Stimulated activated CD4-positive, alpha-beta T cell treated with anti-CD3 and anti-CD28 coated beads, Interleukin-12 subunit alpha, Interleukin-12 subunit beta, amount 100 ng/mL, for 24 hours (primary cell): ENCODE results near the gene BSDC1.

Experiments used
- DNase-seq, 2 experiments: peaks; one replicate each; pipeline ENCODE4 v3.0.0-alpha.2; 2020; ENCODE audit warnings: low read depth in 2 of 2

BSDC1 gene

GRCh38 chr1:32394890-32395432 lies 720 bp upstream of the BSDC1 start:
- no peak for DNase-seq

DNA sequence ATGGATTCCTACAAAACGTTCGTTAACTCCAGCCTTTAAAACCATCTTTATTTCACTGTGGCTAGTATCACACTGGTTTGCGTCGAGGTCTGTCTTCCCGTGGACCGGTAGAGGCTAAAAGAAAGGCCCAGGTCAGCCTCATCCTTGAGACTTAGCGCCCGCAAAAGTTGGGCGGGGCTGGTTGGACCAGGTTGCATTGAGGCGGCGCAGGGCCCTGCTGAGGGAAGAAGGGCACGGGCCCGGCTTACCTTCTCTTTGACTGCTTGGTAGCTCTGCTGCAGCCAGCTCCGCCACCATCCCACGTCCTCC lies 455 bp downstream of the BSDC1 start:
- no peak for DNase-seq

GRCh38 chr1:32393136-32393535 lies 1.1 kb downstream of the BSDC1 start:
- no peak for DNase-seq

GRCh38 chr1:32392325-32392724 lies 1.9 kb downstream of the BSDC1 start:
- DNase-seq, result no peak

GRCh38 chr1:32390904-32391870 lies 3.1 kb downstream of the BSDC1 start:
- DNase-seq, result no peak

DNA sequence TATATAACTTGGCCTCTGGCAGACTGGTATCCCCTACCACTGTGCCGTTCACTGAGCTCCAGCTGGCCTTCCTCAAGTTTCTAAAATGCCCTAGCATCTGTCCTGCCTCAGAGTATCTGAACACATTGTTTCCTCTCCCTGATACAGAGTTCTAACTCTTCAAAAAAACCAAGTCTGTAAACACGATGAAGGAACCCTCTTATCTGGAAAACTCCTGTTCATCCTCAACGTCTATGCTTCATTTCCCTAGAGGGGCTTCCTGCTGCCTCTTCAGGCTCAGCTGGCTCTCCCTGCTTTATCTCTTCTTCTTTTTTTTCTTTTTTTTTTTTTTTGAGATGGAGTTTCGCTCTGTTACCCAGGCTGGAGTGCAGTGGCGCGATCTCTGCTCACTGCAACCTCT lies 5.6 kb downstream of the BSDC1 start:
- no peak for DNase-seq

- DNase-seq, result no peak
These were observed 7.4 kb downstream of the BSDC1 start for GRCh38 chr1:32386676-32387392.

DNA sequence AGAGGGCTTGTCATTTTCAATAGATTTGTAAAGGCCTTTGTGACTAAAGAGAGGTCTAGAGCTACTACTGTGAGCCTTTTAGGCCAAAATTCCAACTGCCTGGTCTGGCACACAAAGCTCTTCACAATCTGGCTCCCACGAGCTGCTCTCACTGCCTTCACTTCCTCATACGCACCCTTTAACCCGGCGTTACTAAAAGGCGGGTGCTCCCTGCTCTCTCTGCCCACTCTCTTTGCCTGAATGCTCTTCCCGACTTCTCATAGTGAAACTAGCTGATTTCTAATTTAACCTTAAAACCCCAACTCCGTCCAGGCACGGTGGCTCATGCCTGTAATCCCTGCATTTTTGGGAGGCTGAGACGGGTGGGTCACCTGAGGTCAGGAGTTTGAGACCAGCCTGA lies 14.2 kb downstream of the BSDC1 start:
- DNase-seq, result no peak

GRCh38 chr1:32377541-32378220 lies 16.6 kb downstream of the BSDC1 start:
- no peak for DNase-seq

DNA sequence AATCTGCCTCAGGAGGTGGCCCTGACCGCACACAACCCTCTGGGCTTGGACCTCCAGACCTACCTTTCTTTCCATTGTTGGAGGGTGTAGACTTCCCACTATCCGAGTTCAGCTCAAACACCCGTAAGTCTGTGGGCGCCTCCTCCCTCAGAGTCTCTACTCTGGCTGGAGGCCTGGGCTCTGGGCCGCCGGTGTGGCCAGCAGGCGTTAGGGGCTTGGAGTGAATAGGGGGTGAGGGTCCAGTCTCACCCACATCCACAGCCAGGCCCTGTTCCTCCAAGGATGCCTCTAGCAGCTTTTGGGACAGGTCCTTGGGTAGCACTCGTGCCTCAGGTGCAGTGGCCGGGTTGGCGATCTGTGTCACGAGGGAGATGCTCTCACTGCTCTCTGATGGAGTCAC lies 18.0 kb downstream of the BSDC1 start:
- no peak for DNase-seq

- DNase-seq, result no peak
These were observed 20.1 kb downstream of the BSDC1 start for GRCh38 chr1:32373996-32374592.

GRCh38 chr1:32372149-32372756 lies 22.0 kb downstream of the BSDC1 start:
- peak in 1 of 2 experiments; percentile 17 for DNase-seq

GRCh38 chr1:32367912-32368635 lies 26.2 kb downstream of the BSDC1 start:
- DNase-seq, result no peak

- no peak for DNase-seq
These were observed 28.8 kb downstream of the BSDC1 start for GRCh38 chr1:32365445-32365844.

GRCh38 chr1:32364836-32365235 lies 29.4 kb downstream of the BSDC1 start:
- no peak for DNase-seq

- DNase-seq, result no peak
These were observed 30.5 kb downstream of the BSDC1 start for GRCh38 chr1:32363713-32364112.

- no peak for DNase-seq
These were observed 31.5 kb downstream of the BSDC1 start, which contains the start of the genes FAM229A and TSSK3 for GRCh38 chr1:32362474-32363313. TSS of gene FAM229A (minus strand) at chr1:32362485. CDS start at chr1:32362091, 394 bp downstream. TSS of gene TSSK3 (plus strand) at chr1:32362539. CDS start at chr1:32362702, 163 bp downstream.

- DNase-seq, result no peak
These were observed 32.4 kb downstream of the BSDC1 start for GRCh38 chr1:32361674-32362473.

- no peak for DNase-seq
These were observed 33.0 kb downstream of the BSDC1 start for GRCh38 chr1:32361308-32361673.
